Stimulated activated CD4-positive, alpha-beta T cell treated with anti-CD3 and anti-CD28 coated beads, TNF-alpha, amount 100 ng/mL, for 4 hours (primary cell): Measurements from ENCODE around the gene MOB3A.
"Not testable (repeated sequence)": the region's sequence is repeated elsewhere in the genome, so short reads cannot be mapped to it uniquely, and the experiment has no call there.

ENCODE experiments used
- DNase-seq, 3 experiments: peaks; one replicate each; pipeline ENCODE4 v3.0.0-alpha.2; 2020; ENCODE audit warnings: low read depth in 3 of 3

Gene MOB3A

DNA sequence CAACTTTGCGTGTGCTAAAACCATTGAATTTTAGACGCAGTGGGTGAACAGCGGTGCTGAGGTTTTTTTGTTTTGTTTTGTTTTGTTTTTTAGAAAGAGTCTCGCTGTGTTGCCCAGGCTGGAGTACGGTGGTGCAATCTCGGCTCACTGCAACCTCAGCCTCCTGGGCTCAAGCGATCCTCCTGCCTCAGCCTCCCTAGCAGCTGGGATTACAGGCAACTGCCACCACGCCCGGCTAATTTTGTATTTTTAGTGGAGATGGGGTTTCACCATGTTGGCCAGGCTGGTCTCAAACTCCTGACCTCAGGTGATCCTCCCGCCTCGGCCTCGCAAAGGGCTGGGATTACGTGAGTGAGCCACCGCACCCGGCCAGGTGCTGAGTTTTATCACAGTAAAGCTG, 61.9 kb downstream of the MOB3A start:
- not testable (repeated sequence) for DNase-seq

DNA sequence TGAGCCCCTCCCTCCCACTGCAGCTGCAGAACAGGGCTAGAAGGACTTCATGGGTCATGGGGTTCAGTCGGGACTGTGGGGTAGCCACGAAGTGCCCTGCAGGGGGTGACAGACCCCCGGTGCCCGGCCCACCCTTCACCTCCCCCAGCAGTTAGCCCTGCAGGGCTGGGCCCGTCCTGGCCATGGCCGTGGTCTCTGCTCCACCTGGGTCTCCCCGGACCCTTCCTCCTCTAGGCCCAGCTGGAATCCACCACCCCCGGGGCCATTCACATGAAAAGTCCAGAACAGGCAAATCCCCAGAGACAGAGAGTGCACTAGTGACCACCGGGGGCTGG, 62.3 kb downstream of the MOB3A start:
- no peak for DNase-seq

- DNase-seq, result no peak
These were observed 62.9 kb downstream of the MOB3A start for GRCh38 chr19:2033115-2033824.

GRCh38 chr19:2032296-2032941, 63.7 kb downstream of the MOB3A start:
- no peak for DNase-seq

- DNase-seq, result no peak
These were observed 68.8 kb downstream of the MOB3A start for GRCh38 chr19:2027361-2027760.

- no peak for DNase-seq
These were observed 69.4 kb downstream of the MOB3A start for GRCh38 chr19:2026770-2027169.

GRCh38 chr19:2022289-2022688, 73.8 kb downstream of the MOB3A start:
- no peak for DNase-seq

DNA sequence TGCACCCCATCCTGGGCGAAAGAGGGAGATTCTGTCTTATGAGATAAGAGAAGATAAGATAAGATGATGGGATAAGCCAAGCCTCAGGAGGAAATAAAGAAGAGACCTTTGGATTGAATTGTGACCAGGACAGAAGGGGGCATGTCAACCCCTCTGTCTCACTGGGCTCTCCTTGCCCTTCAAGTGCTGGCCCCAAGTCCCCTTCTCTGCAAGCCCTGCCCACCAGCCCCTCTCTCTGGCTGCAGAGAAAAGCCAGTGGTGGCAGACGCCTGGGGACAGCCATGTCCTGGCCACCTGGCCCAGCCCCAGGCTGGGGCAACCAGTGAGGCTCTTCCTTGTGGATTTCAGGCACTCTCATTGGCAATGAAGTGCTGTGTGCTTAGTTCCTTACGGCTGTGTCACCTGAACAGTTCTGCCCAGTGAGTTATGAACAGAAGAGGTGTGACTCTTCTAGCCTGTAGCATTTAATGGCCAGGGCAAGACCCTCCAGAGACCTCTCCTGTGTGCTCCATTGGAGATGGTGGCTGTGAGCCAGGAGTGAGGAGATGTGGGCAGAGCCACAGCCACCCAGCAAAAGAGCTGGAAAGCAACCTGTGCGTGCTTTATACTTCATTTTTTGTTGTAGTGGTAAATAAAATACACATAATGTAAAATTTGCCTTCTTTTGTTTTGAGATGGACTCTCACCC, 74.5 kb downstream of the MOB3A start:
- DNase-seq, result no peak
